Hepatocyte (in vitro differentiated cells): ENCODE results near the gene SOX8.

Source experiments
- EZH2 ChIP-seq: fragments of 200-600 bp; sonication (generic); IDR thresholded peaks from 2 replicates; pipeline ENCODE4 v1.6.1; 2016; ENCODE audit warnings: antibody characterized with exemption, mild to moderate bottlenecking, borderline replicate concordance
- TF ChIP-seq, protein P1 (sequence below): fragments of 200-600 bp; sonication (generic); IDR thresholded peaks from 2 replicates; pipeline ENCODE4 v1.5.1; 2016; ENCODE audit warnings: antibody characterized with exemption, mild to moderate bottlenecking; ENCODE audit not compliant: poor library complexity

DNA sequence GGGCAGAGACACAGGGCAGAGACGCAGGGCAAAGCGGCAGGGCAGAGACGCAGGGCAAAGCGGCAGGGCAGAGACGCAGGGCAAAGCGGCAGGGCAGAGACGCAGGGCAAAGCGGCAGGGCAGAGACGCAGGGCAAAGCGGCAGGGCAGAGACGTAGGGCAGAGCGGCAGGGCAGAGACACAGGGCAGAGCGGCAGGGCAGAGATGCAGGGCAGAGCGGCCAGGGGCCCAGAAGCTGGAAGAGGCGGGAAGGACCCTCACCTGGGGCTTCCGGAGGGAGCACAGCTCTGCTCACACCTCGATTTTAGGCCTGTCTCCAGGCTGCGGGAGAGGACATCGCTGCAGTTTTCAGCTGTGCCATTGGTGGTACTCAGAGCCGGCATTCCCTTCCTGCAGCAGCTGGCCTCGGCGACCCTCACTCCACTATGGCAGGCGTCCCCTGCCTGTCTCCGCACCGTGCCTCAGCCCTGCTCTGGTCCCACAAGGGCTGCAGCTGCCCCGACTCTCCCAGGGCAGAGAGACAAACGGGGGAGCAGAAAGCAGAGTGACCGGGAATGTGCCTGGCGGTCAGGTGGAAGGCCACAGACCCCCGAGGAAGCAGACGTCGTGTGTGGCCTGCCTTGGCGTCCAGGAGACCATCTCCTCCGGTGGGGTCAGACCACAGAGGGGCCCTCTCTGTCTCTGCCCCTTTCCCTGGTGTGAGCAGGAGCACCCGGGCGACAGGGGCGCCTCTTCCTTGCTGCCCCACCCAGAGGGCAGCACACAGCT lies 29.9 kb downstream of the SOX8 start:
- TF ChIP-seq, protein P1, sequence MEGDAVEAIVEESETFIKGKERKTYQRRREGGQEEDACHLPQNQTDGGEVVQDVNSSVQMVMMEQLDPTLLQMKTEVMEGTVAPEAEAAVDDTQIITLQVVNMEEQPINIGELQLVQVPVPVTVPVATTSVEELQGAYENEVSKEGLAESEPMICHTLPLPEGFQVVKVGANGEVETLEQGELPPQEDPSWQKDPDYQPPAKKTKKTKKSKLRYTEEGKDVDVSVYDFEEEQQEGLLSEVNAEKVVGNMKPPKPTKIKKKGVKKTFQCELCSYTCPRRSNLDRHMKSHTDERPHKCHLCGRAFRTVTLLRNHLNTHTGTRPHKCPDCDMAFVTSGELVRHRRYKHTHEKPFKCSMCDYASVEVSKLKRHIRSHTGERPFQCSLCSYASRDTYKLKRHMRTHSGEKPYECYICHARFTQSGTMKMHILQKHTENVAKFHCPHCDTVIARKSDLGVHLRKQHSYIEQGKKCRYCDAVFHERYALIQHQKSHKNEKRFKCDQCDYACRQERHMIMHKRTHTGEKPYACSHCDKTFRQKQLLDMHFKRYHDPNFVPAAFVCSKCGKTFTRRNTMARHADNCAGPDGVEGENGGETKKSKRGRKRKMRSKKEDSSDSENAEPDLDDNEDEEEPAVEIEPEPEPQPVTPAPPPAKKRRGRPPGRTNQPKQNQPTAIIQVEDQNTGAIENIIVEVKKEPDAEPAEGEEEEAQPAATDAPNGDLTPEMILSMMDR, result no peak
- TF ChIP-seq EZH2, result no peak
